ENCODE results near the gene XRCC4.

The XRCC4 gene

DNA sequence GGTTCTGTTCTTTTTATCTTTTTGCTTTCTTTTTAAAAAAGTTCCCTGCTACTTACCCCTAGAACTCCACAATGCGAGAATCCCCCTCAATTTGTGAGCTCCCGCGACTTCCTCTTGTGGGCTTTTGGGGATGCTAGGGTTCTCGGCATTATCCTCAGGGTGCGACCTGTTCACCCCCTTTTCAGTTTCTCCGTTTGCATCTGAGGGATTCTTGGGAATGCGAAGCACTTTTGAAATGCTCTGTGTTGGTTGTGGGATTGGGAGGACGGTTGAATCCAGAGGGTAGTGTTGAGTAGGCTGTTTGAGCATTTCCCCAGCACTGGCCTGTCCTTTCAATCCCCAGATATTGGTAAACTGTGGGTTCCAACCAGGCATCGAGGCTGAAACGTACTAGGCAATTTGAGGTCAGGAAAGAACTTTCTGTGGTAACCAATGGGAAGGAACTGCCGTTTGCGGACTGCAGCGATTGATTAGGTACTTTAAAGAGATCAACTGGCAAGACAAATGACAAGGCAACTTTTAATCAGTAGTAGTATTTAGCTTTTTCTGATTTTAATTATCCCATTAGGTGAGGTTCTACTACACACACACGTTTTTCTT, 415 bp downstream of the XRCC4 start:
- H3K18ac ChIP-seq (ENCODE audit: low read length): peak overlapping the region; percentile 42
- H3K27ac ChIP-seq (ENCODE audit: low read depth, low read length): no peak overlapping the region
- peaks cover 2% of the 10 kb centered on the region for H3K79me1 ChIP-seq (ENCODE audit: low read length)
- peaks cover 40% of the 10 kb centered on the region for H3K79me2 ChIP-seq (ENCODE audit: control insufficient read depth, insufficient read depth, low read length)
- peak overlapping the region; percentile 89 for H4K8ac ChIP-seq (ENCODE audit: low read depth, low read length)
- H2BK120ac ChIP-seq (ENCODE audit: low read depth, low read length): no peak overlapping the region
- peak overlapping the region; percentile 83 for H3K4me3 ChIP-seq (ENCODE audit: low read length)
- H3K27me3 ChIP-seq (ENCODE audit: insufficient read depth, low read length, poor library complexity): no peaks in the 10 kb centered on the region
- peak overlapping the region; percentile 72 for H3K4ac ChIP-seq (ENCODE audit: low read depth, low read length)
- H2AK5ac ChIP-seq (ENCODE audit: low read length): no peak overlapping the region
- peak overlapping the region; percentile 93 for H3K56ac ChIP-seq (ENCODE audit: low read length)
- peak; percentile 61 for DNase-seq
- peak overlapping the region; percentile 64 for H4K5ac ChIP-seq (ENCODE audit: low read length)
- H2BK5ac ChIP-seq (ENCODE audit: low read length): no peak overlapping the region
- H2BK15ac ChIP-seq (replicated peaks; ENCODE audit: low read depth): no peak overlapping the region
- H3K23ac ChIP-seq (ENCODE audit: low read length): no peak overlapping the region
- H3K4me1 ChIP-seq (ENCODE audit: control insufficient read depth, low read depth, low read length): no peaks in the 10 kb centered on the region
- H3K9ac ChIP-seq (ENCODE audit: low read length): peak overlapping the region; percentile 87
- whole genome bisulfite sequencing (ENCODE audit: extremely low coverage, insufficient coverage, low lambda C conversion rate): no CpG with 5 or more reads among the region's 14 CpGs
- H3K36me3 ChIP-seq (ENCODE audit: control insufficient read depth, insufficient read depth, low read length): no peaks in the 10 kb centered on the region
- H3K4me2 ChIP-seq (ENCODE audit: low read length): peak overlapping the region; percentile 81

- no peaks in the 10 kb centered on the region for H3K79me2 ChIP-seq (ENCODE audit: control insufficient read depth, insufficient read depth, low read length)
- no peak overlapping the region for H3K18ac ChIP-seq (ENCODE audit: low read length)
- H4K8ac ChIP-seq (ENCODE audit: low read depth, low read length): no peak overlapping the region
- no peak overlapping the region for H3K27ac ChIP-seq (ENCODE audit: low read depth, low read length)
- no peak overlapping the region for H4K5ac ChIP-seq (ENCODE audit: low read length)
- H2BK120ac ChIP-seq (ENCODE audit: low read depth, low read length): no peak overlapping the region
- H3K79me1 ChIP-seq (ENCODE audit: low read length): no peaks in the 10 kb centered on the region
- no peak for DNase-seq
- no peaks in the 10 kb centered on the region for H3K36me3 ChIP-seq (ENCODE audit: control insufficient read depth, insufficient read depth, low read length)
- H2BK5ac ChIP-seq (ENCODE audit: low read length): no peak overlapping the region
- H3K23ac ChIP-seq (ENCODE audit: low read length): no peak overlapping the region
- H2BK15ac ChIP-seq (replicated peaks; ENCODE audit: low read depth): no peak overlapping the region
- H3K56ac ChIP-seq (ENCODE audit: low read length): no peak overlapping the region
- H2AK5ac ChIP-seq (ENCODE audit: low read length): no peak overlapping the region
- no peak overlapping the region for H3K4ac ChIP-seq (ENCODE audit: low read depth, low read length)
- no peak overlapping the region for H3K9ac ChIP-seq (ENCODE audit: low read length)
- no peak overlapping the region for H3K4me2 ChIP-seq (ENCODE audit: low read length)
- no peaks in the 10 kb centered on the region for H3K27me3 ChIP-seq (ENCODE audit: insufficient read depth, low read length, poor library complexity)
- no peak overlapping the region for H3K4me3 ChIP-seq (ENCODE audit: low read length)
- H3K4me1 ChIP-seq (ENCODE audit: control insufficient read depth, low read depth, low read length): no peaks in the 10 kb centered on the region
These were observed 5.4 kb downstream of the XRCC4 start for GRCh38 chr5:83082750-83083149.

DNA sequence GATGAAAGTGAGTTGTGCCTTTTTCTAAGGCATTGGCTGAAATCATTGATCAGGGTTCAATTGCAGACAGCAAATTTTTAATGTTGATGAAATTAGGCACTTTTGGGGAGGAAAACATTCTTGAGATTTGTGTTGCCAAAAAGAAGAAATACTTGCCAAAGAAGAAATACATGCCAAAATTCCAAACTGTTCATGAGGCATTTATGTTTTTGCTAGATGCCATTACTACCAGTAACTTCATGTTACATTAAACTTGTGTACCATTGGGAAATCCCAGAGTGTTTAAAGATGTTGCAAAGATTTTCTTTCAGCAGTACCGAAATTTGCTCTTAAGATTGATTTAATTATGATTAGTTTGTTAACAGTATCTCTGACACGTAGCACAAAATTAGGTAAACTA, 7.0 kb downstream of the XRCC4 start:
- no peaks in the 10 kb centered on the region for H3K4me1 ChIP-seq (ENCODE audit: control insufficient read depth, low read depth, low read length)
- H3K4ac ChIP-seq (ENCODE audit: low read depth, low read length): no peak overlapping the region
- H3K56ac ChIP-seq (ENCODE audit: low read length): no peak overlapping the region
- no peak overlapping the region for H2BK15ac ChIP-seq (replicated peaks; ENCODE audit: low read depth)
- no peak overlapping the region for H2AK5ac ChIP-seq (ENCODE audit: low read length)
- H4K8ac ChIP-seq (ENCODE audit: low read depth, low read length): no peak overlapping the region
- no peak for DNase-seq
- H2BK5ac ChIP-seq (ENCODE audit: low read length): no peak overlapping the region
- no peak overlapping the region for H3K4me2 ChIP-seq (ENCODE audit: low read length)
- H3K9ac ChIP-seq (ENCODE audit: low read length): no peak overlapping the region
- H3K79me2 ChIP-seq (ENCODE audit: control insufficient read depth, insufficient read depth, low read length): no peaks in the 10 kb centered on the region
- WGBS (ENCODE audit: extremely low coverage, insufficient coverage, low lambda C conversion rate): no CpG with 5 or more reads among the region's 2 CpGs
- H3K18ac ChIP-seq (ENCODE audit: low read length): no peak overlapping the region
- H3K27me3 ChIP-seq (ENCODE audit: insufficient read depth, low read length, poor library complexity): no peaks in the 10 kb centered on the region
- no peaks in the 10 kb centered on the region for H3K36me3 ChIP-seq (ENCODE audit: control insufficient read depth, insufficient read depth, low read length)
- no peak overlapping the region for H2BK120ac ChIP-seq (ENCODE audit: low read depth, low read length)
- H3K27ac ChIP-seq (ENCODE audit: low read depth, low read length): no peak overlapping the region
- H3K4me3 ChIP-seq (ENCODE audit: low read length): no peak overlapping the region
- H4K5ac ChIP-seq (ENCODE audit: low read length): no peak overlapping the region
- H3K23ac ChIP-seq (ENCODE audit: low read length): no peak overlapping the region
- no peaks in the 10 kb centered on the region for H3K79me1 ChIP-seq (ENCODE audit: low read length)

- Histone ChIP-seq H2BK120ac (ENCODE audit: low read depth, low read length) (no peak overlapping the region), H3K27ac (ENCODE audit: low read depth, low read length) (no peak overlapping the region), H3K27me3 (ENCODE audit: insufficient read depth, low read length, poor library complexity) (no peaks in the 10 kb centered on the region), H4K8ac (ENCODE audit: low read depth, low read length) (no peak overlapping the region), H2BK5ac (ENCODE audit: low read length) (no peak overlapping the region), H3K36me3 (ENCODE audit: control insufficient read depth, insufficient read depth, low read length) (no peaks in the 10 kb centered on the region), H3K4me2 (ENCODE audit: low read length) (no peak overlapping the region), H3K23ac (ENCODE audit: low read length) (no peak overlapping the region), H3K4me3 (ENCODE audit: low read length) (no peak overlapping the region), H3K18ac (ENCODE audit: low read length) (no peak overlapping the region), H3K79me2 (ENCODE audit: control insufficient read depth, insufficient read depth, low read length) (no peaks in the 10 kb centered on the region), H3K56ac (ENCODE audit: low read length) (no peak overlapping the region), H2BK15ac (replicated peaks; ENCODE audit: low read depth) (no peak overlapping the region), H2AK5ac (ENCODE audit: low read length) (no peak overlapping the region), H3K4ac (ENCODE audit: low read depth, low read length) (no peak overlapping the region), H3K79me1 (ENCODE audit: low read length) (no peaks in the 10 kb centered on the region), H3K9ac (ENCODE audit: low read length) (no peak overlapping the region), H4K5ac (ENCODE audit: low read length) (no peak overlapping the region), H3K4me1 (ENCODE audit: control insufficient read depth, low read depth, low read length) (no peaks in the 10 kb centered on the region)
- DNase-seq: no peak
- whole genome bisulfite sequencing (ENCODE audit: extremely low coverage, insufficient coverage, low lambda C conversion rate): no CpG with 5 or more reads among the region's 2 CpGs
These were observed 7.8 kb downstream of the XRCC4 start for GRCh38 chr5:83085106-83085505.

GRCh38 chr5:83090169-83090568, 12.8 kb downstream of the XRCC4 start:
- no CpG with 5 or more reads among the region's 3 CpGs for WGBS (ENCODE audit: extremely low coverage, insufficient coverage, low lambda C conversion rate)
- Histone ChIP-seq H4K5ac (ENCODE audit: low read length) (no peak overlapping the region), H3K56ac (ENCODE audit: low read length) (no peak overlapping the region), H3K79me1 (ENCODE audit: low read length) (no peaks in the 10 kb centered on the region), H3K18ac (ENCODE audit: low read length) (no peak overlapping the region), H3K4me2 (ENCODE audit: low read length) (no peak overlapping the region), H2BK120ac (ENCODE audit: low read depth, low read length) (no peak overlapping the region), H2BK15ac (replicated peaks; ENCODE audit: low read depth) (no peak overlapping the region), H3K9ac (ENCODE audit: low read length) (no peak overlapping the region), H3K4me1 (ENCODE audit: control insufficient read depth, low read depth, low read length) (no peaks in the 10 kb centered on the region), H4K8ac (ENCODE audit: low read depth, low read length) (no peak overlapping the region), H3K79me2 (ENCODE audit: control insufficient read depth, insufficient read depth, low read length) (no peaks in the 10 kb centered on the region), H2BK5ac (ENCODE audit: low read length) (no peak overlapping the region), H3K27me3 (ENCODE audit: insufficient read depth, low read length, poor library complexity) (no peaks in the 10 kb centered on the region), H3K23ac (ENCODE audit: low read length) (no peak overlapping the region), H3K4ac (ENCODE audit: low read depth, low read length) (no peak overlapping the region), H3K27ac (ENCODE audit: low read depth, low read length) (no peak overlapping the region), H3K4me3 (ENCODE audit: low read length) (no peak overlapping the region), H2AK5ac (ENCODE audit: low read length) (no peak overlapping the region), H3K36me3 (ENCODE audit: control insufficient read depth, insufficient read depth, low read length) (no peaks in the 10 kb centered on the region)
- no peak for DNase-seq

GRCh38 chr5:83092619-83093018, 15.3 kb downstream of the XRCC4 start:
- no peak overlapping the region for H4K5ac ChIP-seq (ENCODE audit: low read length)
- no peaks in the 10 kb centered on the region for H3K79me2 ChIP-seq (ENCODE audit: control insufficient read depth, insufficient read depth, low read length)
- no peak overlapping the region for H3K27ac ChIP-seq (ENCODE audit: low read depth, low read length)
- H2AK5ac ChIP-seq (ENCODE audit: low read length): no peak overlapping the region
- no peaks in the 10 kb centered on the region for H3K79me1 ChIP-seq (ENCODE audit: low read length)
- no peak overlapping the region for H3K23ac ChIP-seq (ENCODE audit: low read length)
- no peaks in the 10 kb centered on the region for H3K27me3 ChIP-seq (ENCODE audit: insufficient read depth, low read length, poor library complexity)
- no peak overlapping the region for H3K9ac ChIP-seq (ENCODE audit: low read length)
- H3K4me3 ChIP-seq (ENCODE audit: low read length): no peak overlapping the region
- no peak overlapping the region for H3K18ac ChIP-seq (ENCODE audit: low read length)
- no peak overlapping the region for H3K4ac ChIP-seq (ENCODE audit: low read depth, low read length)
- no peak overlapping the region for H2BK120ac ChIP-seq (ENCODE audit: low read depth, low read length)
- no CpG with 5 or more reads among the region's 2 CpGs for WGBS (ENCODE audit: extremely low coverage, insufficient coverage, low lambda C conversion rate)
- DNase-seq: no peak
- no peak overlapping the region for H2BK15ac ChIP-seq (replicated peaks; ENCODE audit: low read depth)
- H3K4me2 ChIP-seq (ENCODE audit: low read length): no peak overlapping the region
- no peak overlapping the region for H2BK5ac ChIP-seq (ENCODE audit: low read length)
- no peak overlapping the region for H3K56ac ChIP-seq (ENCODE audit: low read length)
- H3K4me1 ChIP-seq (ENCODE audit: control insufficient read depth, low read depth, low read length): no peaks in the 10 kb centered on the region
- no peaks in the 10 kb centered on the region for H3K36me3 ChIP-seq (ENCODE audit: control insufficient read depth, insufficient read depth, low read length)
- no peak overlapping the region for H4K8ac ChIP-seq (ENCODE audit: low read depth, low read length)
